ENCODE data around the gene CIAO1. TPM values are rescaled to one million over a fixed set of nuclear protein-coding genes. Genes with fewer than 3 reads are reported as not detected.
"Not testable (repeated sequence)": the region's sequence is repeated elsewhere in the genome, so short reads cannot be mapped to it uniquely, and the experiment has no call there.

The CIAO1 gene
- total RNA-seq, 1 experiment from 2014 or later: 79.7 TPM

GRCh38 chr2:96291751-96292150, 25.7 kb downstream of the CIAO1 start:
- DNase-seq (ENCODE audit: low spot score): no peak

DNA sequence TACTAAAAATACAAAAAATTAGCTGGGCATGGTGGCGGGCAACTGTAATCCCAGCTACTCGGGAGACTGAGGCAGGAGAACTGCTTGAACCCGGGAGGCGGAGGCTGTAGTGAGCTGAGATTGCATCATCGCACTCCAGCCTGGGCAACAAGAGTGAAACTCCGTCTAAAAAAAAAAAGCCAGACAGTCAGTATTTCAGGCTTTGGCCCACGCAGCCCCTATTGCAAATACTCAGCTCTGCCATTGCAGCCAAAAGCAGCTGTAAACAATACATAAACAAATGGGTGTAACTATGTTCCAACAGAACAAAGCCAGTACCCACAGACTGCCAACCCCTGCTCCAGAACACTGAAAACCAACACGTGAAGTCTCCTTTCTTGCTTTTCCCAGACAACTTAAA, 28.2 kb downstream of the CIAO1 start:
- H3K9me3 ChIP-seq (ENCODE audit: low read depth, low read length, poor library complexity, severe bottlenecking); POLR2A ChIA-PET (ENCODE audit: low non-redundant PET); DNase-seq (ENCODE audit: low spot score); H3K27ac ChIP-seq (ENCODE audit: low read depth, low read length, poor library complexity, severe bottlenecking); H3K4me1 ChIP-seq (ENCODE audit: insufficient read depth, low read length, poor library complexity, severe bottlenecking); H3K4me3 ChIP-seq (ENCODE audit: low read depth, low read length, poor library complexity, severe bottlenecking); CTCF ChIA-PET; H3K27me3 ChIP-seq (replicated peaks; ENCODE audit: insufficient read depth, low read depth, low read length, poor library complexity); intact Hi-C loops (cut with micrococcal nuclease; ENCODE audit: unreplicated experiment); BruUV-seq (replicated peaks): not testable (repeated sequence)
- peaks cover 100% of the 10 kb centered on the region for H3K36me3 ChIP-seq (ENCODE audit: insufficient read depth, low read length, poor library complexity, severe bottlenecking)

More at GRCh38 chr2:96291751-96292150, 25.7 kb downstream of the CIAO1 start:
- H3K27ac ChIP-seq (ENCODE audit: low read depth, low read length, poor library complexity, severe bottlenecking): no peak overlapping the region
- no peaks in the 10 kb centered on the region for H3K4me1 ChIP-seq (ENCODE audit: insufficient read depth, low read length, poor library complexity, severe bottlenecking)
- no peaks in the 10 kb centered on the region for H3K27me3 ChIP-seq (replicated peaks; ENCODE audit: insufficient read depth, low read depth, low read length, poor library complexity)
- intact Hi-C loops (cut with micrococcal nuclease; ENCODE audit: unreplicated experiment): no loop called here
- H3K36me3 ChIP-seq (ENCODE audit: insufficient read depth, low read length, poor library complexity, severe bottlenecking): peaks cover 100% of the 10 kb centered on the region
- H3K4me3 ChIP-seq (ENCODE audit: low read depth, low read length, poor library complexity, severe bottlenecking): no peak overlapping the region
- POLR2A ChIA-PET (ENCODE audit: low non-redundant PET): no interaction called here
- no peaks in the 10 kb centered on the region for H3K9me3 ChIP-seq (ENCODE audit: low read depth, low read length, poor library complexity, severe bottlenecking)
- CTCF ChIA-PET: no interaction called here
- no TSS peak for BruUV-seq (replicated peaks)
- TF ChIP-seq, protein P1, sequence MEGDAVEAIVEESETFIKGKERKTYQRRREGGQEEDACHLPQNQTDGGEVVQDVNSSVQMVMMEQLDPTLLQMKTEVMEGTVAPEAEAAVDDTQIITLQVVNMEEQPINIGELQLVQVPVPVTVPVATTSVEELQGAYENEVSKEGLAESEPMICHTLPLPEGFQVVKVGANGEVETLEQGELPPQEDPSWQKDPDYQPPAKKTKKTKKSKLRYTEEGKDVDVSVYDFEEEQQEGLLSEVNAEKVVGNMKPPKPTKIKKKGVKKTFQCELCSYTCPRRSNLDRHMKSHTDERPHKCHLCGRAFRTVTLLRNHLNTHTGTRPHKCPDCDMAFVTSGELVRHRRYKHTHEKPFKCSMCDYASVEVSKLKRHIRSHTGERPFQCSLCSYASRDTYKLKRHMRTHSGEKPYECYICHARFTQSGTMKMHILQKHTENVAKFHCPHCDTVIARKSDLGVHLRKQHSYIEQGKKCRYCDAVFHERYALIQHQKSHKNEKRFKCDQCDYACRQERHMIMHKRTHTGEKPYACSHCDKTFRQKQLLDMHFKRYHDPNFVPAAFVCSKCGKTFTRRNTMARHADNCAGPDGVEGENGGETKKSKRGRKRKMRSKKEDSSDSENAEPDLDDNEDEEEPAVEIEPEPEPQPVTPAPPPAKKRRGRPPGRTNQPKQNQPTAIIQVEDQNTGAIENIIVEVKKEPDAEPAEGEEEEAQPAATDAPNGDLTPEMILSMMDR (conservative IDR thresholded peaks at IDR 0.05; ENCODE audit: low read depth, low read length): no peak
- no peak for TF ChIP-seq EZH2 (IDR thresholded peaks at IDR 0.05; ENCODE audit: borderline replicate concordance, low read depth, low read length, poor library complexity, severe bottlenecking)

DNA sequence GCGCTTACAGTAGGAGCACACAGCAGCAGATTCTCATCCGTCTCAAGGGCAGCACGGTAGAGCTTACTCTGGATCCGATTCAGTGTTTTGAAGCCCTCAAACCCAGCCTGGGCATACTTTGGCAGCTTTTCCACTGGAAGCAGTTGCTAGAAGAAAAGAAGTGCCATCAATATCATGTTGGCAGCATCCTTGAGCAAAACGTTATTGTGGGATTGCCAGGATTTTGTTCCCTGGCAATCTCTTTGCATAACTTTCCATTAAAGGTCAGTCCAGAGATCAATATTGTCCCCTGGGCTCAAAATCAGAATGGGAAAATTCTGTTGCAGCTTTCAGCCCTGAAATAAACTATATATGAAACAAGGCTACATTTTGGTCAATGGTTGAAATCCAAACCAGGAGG, 30.9 kb downstream of the CIAO1 start:
- H3K4me3 ChIP-seq (ENCODE audit: low read depth, low read length, poor library complexity, severe bottlenecking): no peak overlapping the region
- intact Hi-C loops (cut with micrococcal nuclease; ENCODE audit: unreplicated experiment): no loop called here
- TF ChIP-seq EZH2 (IDR thresholded peaks at IDR 0.05; ENCODE audit: borderline replicate concordance, low read depth, low read length, poor library complexity, severe bottlenecking): no peak
- TF ChIP-seq, protein P1 (conservative IDR thresholded peaks at IDR 0.05; ENCODE audit: low read depth, low read length): no peak
- ChIA-PET CTCF (no interaction called here), POLR2A (ENCODE audit: low non-redundant PET) (interaction anchor here (0.7 kb wide), 1 partner anchor 8 kb away, joined by 3 read pairs; the partner anchor contains the start of gene SNRNP200)
- no peaks in the 10 kb centered on the region for H3K9me3 ChIP-seq (ENCODE audit: low read depth, low read length, poor library complexity, severe bottlenecking)
- H3K4me1 ChIP-seq (ENCODE audit: insufficient read depth, low read length, poor library complexity, severe bottlenecking): no peaks in the 10 kb centered on the region
- no peak overlapping the region for H3K27ac ChIP-seq (ENCODE audit: low read depth, low read length, poor library complexity, severe bottlenecking)
- DNase-seq (ENCODE audit: low spot score): no peak
- H3K27me3 ChIP-seq (replicated peaks; ENCODE audit: insufficient read depth, low read depth, low read length, poor library complexity): no peaks in the 10 kb centered on the region
- peaks cover 100% of the 10 kb centered on the region for H3K36me3 ChIP-seq (ENCODE audit: insufficient read depth, low read length, poor library complexity, severe bottlenecking)
- BruUV-seq (replicated peaks): no TSS peak

DNA sequence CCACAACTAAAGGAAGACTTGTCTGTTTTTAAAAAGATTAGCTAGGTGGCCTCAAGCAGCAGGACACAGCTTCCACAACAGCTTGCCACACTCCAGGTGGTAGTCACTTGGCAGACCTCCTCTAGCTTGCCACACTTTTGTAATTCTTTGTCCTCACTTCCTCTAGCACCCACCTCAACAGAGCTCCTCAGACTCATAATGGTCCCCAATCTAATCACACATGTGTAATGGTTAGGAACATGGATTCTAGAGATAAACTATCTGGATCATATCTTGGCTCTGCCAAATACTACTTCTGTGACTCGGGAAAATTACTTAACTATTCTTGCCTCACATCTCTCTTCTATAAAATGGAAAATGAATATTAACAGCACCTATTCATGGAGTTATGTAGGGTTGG, 35.8 kb downstream of the CIAO1 start:
- Histone ChIP-seq H3K27ac (ENCODE audit: low read depth, low read length, poor library complexity, severe bottlenecking) (no peak overlapping the region), H3K4me3 (ENCODE audit: low read depth, low read length, poor library complexity, severe bottlenecking) (no peak overlapping the region), H3K4me1 (ENCODE audit: insufficient read depth, low read length, poor library complexity, severe bottlenecking) (peaks cover 15% of the 10 kb centered on the region), H3K36me3 (ENCODE audit: insufficient read depth, low read length, poor library complexity, severe bottlenecking) (peaks cover 75% of the 10 kb centered on the region), H3K9me3 (ENCODE audit: low read depth, low read length, poor library complexity, severe bottlenecking) (no peaks in the 10 kb centered on the region), H3K27me3 (replicated peaks; ENCODE audit: insufficient read depth, low read depth, low read length, poor library complexity) (no peaks in the 10 kb centered on the region)
- BruUV-seq (replicated peaks): no TSS peak
- TF ChIP-seq, protein P1 (conservative IDR thresholded peaks at IDR 0.05; ENCODE audit: low read depth, low read length): no peak
- no peak for TF ChIP-seq EZH2 (IDR thresholded peaks at IDR 0.05; ENCODE audit: borderline replicate concordance, low read depth, low read length, poor library complexity, severe bottlenecking)
- ChIA-PET POLR2A (ENCODE audit: low non-redundant PET) (interaction anchor here (0.6 kb wide), 1 partner anchor 38 kb away, joined by 9 read pairs; no protein-coding TSS in a partner anchor), CTCF (no interaction called here)
- intact Hi-C loops (cut with micrococcal nuclease; ENCODE audit: unreplicated experiment): no loop called here
- no peak for DNase-seq (ENCODE audit: low spot score)
